ENCODE data around the gene SCART1. TPM values are rescaled to one million over a fixed set of nuclear protein-coding genes. Genes with fewer than 3 reads are reported as not detected.

Gene SCART1
- total and polyA plus RNA-seq, 2 donors (not counting 1 experiment from before 2014, with no cell fraction given): 0.84 to 2.5 TPM

GRCh38 chr10:133458021-133458709 is 4.4 kb downstream of the SCART1 start:
- Histone ChIP-seq H3K27ac (ENCODE audit: insufficient read depth, low read length) (no peak overlapping the region), H3K9ac (ENCODE audit: insufficient read depth, low read length) (no peak overlapping the region), H3K4me2 (ENCODE audit: extremely low read depth, insufficient read depth, low read length) (no peak overlapping the region), H4K20me1 (ENCODE audit: control insufficient read depth, extremely low read depth, insufficient read depth, low read length) (no peaks in the 10 kb centered on the region), H3K27me3 (ENCODE audit: control insufficient read depth, insufficient read depth, low read length) (no peaks in the 10 kb centered on the region), H3K4me3 (replicated peaks in 1 of 4; ENCODE audit: control extremely low read depth in 1 of 4, insufficient read depth in 1 of 4, low read depth in 3 of 4, low read length in 4 of 4) (no peak overlapping the region), H3K36me3 (ENCODE audit: control insufficient read depth, insufficient read depth, low read length) (no peaks in the 10 kb centered on the region), H2AFZ (ENCODE audit: low read length) (no peak overlapping the region), H3K9me3 (ENCODE audit: control insufficient read depth, insufficient read depth, low read depth, low read length) (no peaks in the 10 kb centered on the region), H3K4me1 (ENCODE audit: control insufficient read depth, extremely low read depth, insufficient read depth, low read length) (no peaks in the 10 kb centered on the region), H3K79me2 (ENCODE audit: control insufficient read depth, insufficient read depth, low read length) (no peaks in the 10 kb centered on the region)
- no peak for DNase-seq (ENCODE audit: low read depth in 2 of 2)
- TF ChIP-seq CTCF (conservative IDR thresholded peaks at IDR 0.05 in 1 of 2, IDR thresholded peaks at IDR 0.05 in 1 of 2; ENCODE audit: low read depth in 1 of 2, low read length in 2 of 2): no peak
- no peak for TF ChIP-seq EZH2 (IDR thresholded peaks at IDR 0.05; ENCODE audit: low read length, missing control alignments)

- H3K4me1 ChIP-seq (ENCODE audit: control insufficient read depth, extremely low read depth, insufficient read depth, low read length): no peaks in the 10 kb centered on the region
- no peak overlapping the region for H3K4me2 ChIP-seq (ENCODE audit: extremely low read depth, insufficient read depth, low read length)
- DNase-seq (ENCODE audit: low read depth in 2 of 2): no peak
- H4K20me1 ChIP-seq (ENCODE audit: control insufficient read depth, extremely low read depth, insufficient read depth, low read length): no peaks in the 10 kb centered on the region
- H2AFZ ChIP-seq (ENCODE audit: low read length): no peak overlapping the region
- no peaks in the 10 kb centered on the region for H3K27me3 ChIP-seq (ENCODE audit: control insufficient read depth, insufficient read depth, low read length)
- H3K27ac ChIP-seq (ENCODE audit: insufficient read depth, low read length): no peak overlapping the region
- no peak overlapping the region for H3K4me3 ChIP-seq (replicated peaks in 1 of 4; ENCODE audit: control extremely low read depth in 1 of 4, insufficient read depth in 1 of 4, low read depth in 3 of 4, low read length in 4 of 4)
- no peak for TF ChIP-seq CTCF (conservative IDR thresholded peaks at IDR 0.05 in 1 of 2, IDR thresholded peaks at IDR 0.05 in 1 of 2; ENCODE audit: low read depth in 1 of 2, low read length in 2 of 2)
- no peak for TF ChIP-seq EZH2 (IDR thresholded peaks at IDR 0.05; ENCODE audit: low read length, missing control alignments)
- no peaks in the 10 kb centered on the region for H3K9me3 ChIP-seq (ENCODE audit: control insufficient read depth, insufficient read depth, low read depth, low read length)
- no peaks in the 10 kb centered on the region for H3K79me2 ChIP-seq (ENCODE audit: control insufficient read depth, insufficient read depth, low read length)
- H3K9ac ChIP-seq (ENCODE audit: insufficient read depth, low read length): no peak overlapping the region
- H3K36me3 ChIP-seq (ENCODE audit: control insufficient read depth, insufficient read depth, low read length): no peaks in the 10 kb centered on the region
Observed at GRCh38 chr10:133458710-133459453, 5.1 kb downstream of the SCART1 start.

GRCh38 chr10:133459454-133460207 is 5.9 kb downstream of the SCART1 start:
- no peak overlapping the region for H3K4me3 ChIP-seq (replicated peaks in 1 of 4; ENCODE audit: control extremely low read depth in 1 of 4, insufficient read depth in 1 of 4, low read depth in 3 of 4, low read length in 4 of 4)
- no peaks in the 10 kb centered on the region for H3K27me3 ChIP-seq (ENCODE audit: control insufficient read depth, insufficient read depth, low read length)
- no peak overlapping the region for H3K9ac ChIP-seq (ENCODE audit: insufficient read depth, low read length)
- no peak for DNase-seq (ENCODE audit: low read depth in 2 of 2)
- H2AFZ ChIP-seq (ENCODE audit: low read length): no peak overlapping the region
- H3K4me2 ChIP-seq (ENCODE audit: extremely low read depth, insufficient read depth, low read length): no peak overlapping the region
- no peaks in the 10 kb centered on the region for H3K4me1 ChIP-seq (ENCODE audit: control insufficient read depth, extremely low read depth, insufficient read depth, low read length)
- H3K36me3 ChIP-seq (ENCODE audit: control insufficient read depth, insufficient read depth, low read length): no peaks in the 10 kb centered on the region
- no peaks in the 10 kb centered on the region for H3K79me2 ChIP-seq (ENCODE audit: control insufficient read depth, insufficient read depth, low read length)
- no peak overlapping the region for H3K27ac ChIP-seq (ENCODE audit: insufficient read depth, low read length)
- no peaks in the 10 kb centered on the region for H3K9me3 ChIP-seq (ENCODE audit: control insufficient read depth, insufficient read depth, low read depth, low read length)
- no peaks in the 10 kb centered on the region for H4K20me1 ChIP-seq (ENCODE audit: control insufficient read depth, extremely low read depth, insufficient read depth, low read length)
- no peak for TF ChIP-seq CTCF (conservative IDR thresholded peaks at IDR 0.05 in 1 of 2, IDR thresholded peaks at IDR 0.05 in 1 of 2; ENCODE audit: low read depth in 1 of 2, low read length in 2 of 2)
- TF ChIP-seq EZH2 (IDR thresholded peaks at IDR 0.05; ENCODE audit: low read length, missing control alignments): no peak

All from fibroblast of lung (primary cell).